GM04504 (cell line): ENCODE data around the gene EGF.
"Not testable (repeated sequence)": the region's sequence is repeated elsewhere in the genome, so short reads cannot be mapped to it uniquely, and the experiment has no call there.

ENCODE experiments used
- DNase-seq: peaks from one replicate; pipeline ENCODE4 v3.0.0-alpha.2; 2012; ENCODE audit warnings: low read depth

EGF gene

DNA sequence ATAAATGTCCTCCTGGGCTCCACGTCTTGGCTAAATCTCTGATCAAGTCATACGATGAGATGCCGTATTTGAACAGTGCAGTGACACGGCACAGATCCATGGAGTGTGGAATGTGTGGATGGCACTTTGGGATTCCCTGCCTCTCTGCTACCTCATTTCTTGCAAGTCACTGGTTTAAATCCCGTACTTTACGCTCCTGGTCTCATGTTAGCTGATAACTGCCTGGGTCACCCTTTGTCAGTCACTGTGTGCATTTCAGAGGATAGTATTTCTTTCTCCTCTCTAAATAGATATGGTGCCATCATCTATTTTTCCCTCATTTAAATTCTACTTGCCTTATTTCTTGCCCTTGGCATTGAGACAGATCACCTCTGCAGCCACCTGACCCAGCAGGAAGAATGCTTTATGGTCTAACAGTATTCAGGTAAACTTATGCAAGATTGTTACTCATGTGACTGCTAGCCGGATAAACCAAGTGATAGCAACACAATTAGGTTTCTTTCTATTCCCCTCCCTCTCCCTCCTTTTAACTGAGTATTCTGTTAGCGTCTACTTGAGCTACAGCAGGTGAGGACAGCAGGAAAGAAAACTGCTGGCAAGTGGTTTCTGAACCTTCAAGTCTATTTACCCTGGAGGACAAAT is 2.8 kb downstream of the EGF start:
- no peak for DNase-seq

DNA sequence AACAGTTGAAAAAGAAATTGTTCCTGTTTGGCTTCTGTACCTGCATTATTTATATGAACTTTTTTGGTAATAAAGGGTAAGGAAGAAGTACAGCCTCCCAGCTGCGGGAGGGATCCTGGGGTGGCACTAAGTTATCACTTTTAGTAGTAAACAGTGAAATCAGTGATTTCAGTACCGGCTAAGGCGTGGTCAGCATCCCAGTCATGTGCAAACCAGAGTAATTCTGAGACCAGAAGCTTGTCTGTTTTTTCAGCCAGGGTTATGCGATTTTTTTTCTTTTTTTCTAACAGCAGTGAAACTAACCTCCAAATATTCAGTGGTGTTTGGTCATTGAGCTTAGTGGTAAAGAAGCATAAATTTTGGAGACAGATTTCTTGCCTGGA is 3.3 kb downstream of the EGF start:
- DNase-seq, result no peak

DNA sequence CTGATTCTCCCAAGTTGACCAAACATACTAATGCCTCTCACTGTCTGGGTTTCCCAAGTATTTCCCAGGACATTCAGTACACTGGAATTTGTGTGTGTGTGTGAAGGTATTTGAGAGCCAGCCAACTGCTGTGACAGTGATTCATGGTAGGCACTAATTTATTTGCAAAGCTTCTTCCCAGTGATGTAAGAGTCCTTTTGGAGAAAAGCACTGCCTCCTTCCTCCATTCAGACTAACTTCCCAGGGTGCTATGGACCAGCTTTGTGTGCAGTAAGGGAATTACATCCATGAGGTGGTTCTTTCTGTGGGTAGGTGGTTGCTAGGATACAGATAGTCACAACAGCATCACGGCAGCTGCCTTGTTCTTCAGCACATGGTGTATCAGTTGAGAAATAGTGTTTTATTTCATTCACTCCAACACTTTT is 8.7 kb downstream of the EGF start:
- peak; percentile 92 for DNase-seq

DNA sequence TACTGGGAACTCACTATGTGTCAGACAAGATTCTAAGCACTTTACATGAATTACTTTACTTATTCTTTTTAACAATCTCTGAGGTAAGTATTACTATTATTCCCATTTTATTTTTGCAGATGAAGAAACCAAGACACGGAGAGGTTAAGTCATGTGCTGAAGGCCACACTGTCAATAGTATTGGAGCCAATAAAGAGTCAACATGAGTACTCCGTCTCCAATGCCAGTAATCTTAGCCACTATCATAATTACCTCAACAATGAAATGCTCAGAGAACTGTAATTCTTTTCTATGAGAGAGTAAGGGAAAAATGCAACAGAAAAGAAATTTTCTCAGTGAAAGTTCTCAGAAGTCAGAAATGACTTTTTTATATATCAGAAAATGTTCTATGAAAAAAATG is 12.7 kb downstream of the EGF start:
- no peak for DNase-seq

DNA sequence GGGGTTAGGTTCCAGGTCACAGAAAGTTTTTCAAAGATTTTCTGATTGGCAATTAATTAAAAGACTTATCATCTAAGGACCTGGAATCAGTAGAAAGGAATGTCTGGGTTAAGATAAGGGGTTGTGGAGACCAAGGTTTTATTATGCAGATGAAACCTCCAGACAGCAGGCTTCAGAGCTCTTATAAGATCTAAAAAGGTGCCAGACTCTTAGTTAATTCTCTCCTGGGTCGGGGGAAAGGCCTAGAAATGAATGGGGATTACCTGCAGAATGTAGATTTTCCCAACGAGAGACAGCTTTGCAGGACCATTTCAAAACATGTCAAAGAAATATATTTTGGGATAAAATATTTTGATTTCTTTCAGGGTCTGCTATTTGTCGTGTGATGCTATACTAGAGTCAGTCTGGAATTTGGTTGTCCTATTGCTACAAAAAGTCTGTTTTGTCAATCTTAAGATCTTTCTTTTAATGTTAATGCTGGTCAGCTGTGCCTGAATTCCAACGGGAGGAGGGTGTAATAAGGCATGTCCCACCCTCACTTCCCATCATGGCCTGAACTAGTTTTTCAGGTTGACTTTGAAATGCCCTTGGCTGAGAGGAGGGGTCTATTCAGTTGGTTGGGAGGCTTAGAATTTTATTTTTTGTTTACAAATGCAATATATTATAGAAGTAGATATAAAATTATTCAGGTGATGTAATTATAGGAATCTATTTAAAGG is 15.8 kb downstream of the EGF start:
- no peak for DNase-seq

DNA sequence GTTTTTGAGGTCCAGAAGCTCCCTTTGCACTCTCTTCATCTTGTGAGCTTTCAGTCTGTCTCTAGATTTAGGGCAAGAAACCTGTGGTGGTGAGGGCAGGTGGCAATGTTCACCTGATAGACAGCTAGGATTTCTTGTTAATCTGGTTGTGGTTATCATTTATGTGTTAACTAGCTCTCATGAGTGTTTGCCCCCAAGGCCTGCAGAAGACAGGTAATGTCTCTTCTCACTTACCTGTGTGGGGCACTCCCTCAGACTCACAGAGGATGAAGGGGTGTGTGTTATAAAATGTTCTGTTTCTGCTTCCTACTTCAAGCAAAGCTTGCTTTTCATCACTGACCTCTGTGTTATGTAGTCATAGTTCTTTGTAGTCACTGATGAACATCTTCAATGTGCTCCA is 17.8 kb downstream of the EGF start:
- no peak for DNase-seq

DNA sequence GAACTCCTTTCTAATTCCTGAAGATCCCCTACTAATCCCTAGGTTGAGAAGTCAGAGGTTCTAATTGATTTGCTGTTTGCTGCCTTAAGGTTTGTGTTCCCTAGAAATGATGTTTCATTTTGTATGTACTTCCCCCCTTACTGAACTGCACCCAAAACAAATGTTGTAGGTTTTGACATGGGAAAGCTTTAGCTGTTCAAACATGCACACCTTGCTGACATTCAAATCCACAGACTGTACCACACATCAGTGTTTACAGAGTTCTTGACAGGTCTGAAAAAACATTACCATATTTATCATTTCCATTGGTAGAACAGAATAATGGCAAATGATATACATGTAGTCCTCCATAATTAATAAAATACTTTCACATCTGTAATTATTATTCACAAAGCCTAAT is 18.2 kb downstream of the EGF start:
- DNase-seq, result no peak

DNA sequence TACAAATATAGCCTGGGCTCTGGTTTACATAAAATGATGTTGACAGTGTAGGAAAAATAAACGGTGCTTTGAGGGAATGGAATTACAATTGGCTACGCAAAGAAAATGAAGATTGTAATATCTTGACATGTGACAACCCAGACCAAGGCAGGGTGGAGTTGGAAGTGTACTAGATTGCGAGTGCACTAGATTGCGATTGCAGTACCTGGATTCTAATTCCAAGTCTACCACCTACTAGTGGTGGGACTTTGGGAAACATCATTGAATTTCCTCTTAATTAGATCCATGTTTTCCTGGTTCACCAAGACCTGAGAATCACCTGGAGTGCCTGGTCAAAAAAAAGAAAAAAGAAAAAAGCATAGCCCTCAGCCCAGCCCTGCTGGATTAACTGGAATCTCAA is 18.6 kb downstream of the EGF start:
- DNase-seq, result no peak

DNA sequence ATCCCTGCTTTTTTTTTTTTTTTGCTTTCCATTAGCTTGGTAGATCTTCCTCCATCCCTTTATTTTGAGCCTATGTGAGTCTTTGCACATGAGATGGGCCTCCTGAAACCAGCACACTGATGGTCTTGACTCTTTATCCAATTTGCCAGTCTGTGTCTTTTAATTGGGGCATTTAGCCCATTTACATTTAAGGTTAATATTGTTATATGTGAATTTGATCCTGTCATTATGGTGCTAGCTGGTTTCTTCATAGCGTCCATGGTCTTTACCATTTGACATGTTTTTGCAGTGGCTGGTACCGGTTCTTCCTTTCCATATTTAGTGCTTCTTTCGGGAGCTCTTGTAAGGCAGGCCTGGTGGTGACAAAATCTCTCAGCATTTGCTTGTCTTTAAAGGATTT is 24.7 kb downstream of the EGF start:
- DNase-seq, result not testable (repeated sequence)

DNA sequence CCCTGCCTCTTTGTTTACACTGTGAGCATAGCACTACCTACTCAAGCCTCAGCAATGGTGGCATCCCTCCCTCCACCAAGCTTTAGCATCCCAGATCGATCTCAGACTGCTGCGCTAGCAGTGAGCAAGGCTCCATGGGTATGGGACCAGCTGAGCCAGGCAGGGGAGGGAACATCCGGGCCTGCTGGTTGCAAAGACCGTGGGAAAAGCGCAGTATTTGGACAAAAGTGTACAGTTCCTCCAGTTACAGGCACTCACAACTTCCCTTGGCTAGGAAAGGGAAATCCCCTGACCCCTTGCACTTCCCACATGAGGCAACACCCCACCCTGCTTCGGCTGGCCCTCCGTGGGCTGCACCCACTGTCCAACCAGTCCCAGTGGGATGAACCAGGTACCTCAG is 26.5 kb downstream of the EGF start:
- DNase-seq, result no peak

DNA sequence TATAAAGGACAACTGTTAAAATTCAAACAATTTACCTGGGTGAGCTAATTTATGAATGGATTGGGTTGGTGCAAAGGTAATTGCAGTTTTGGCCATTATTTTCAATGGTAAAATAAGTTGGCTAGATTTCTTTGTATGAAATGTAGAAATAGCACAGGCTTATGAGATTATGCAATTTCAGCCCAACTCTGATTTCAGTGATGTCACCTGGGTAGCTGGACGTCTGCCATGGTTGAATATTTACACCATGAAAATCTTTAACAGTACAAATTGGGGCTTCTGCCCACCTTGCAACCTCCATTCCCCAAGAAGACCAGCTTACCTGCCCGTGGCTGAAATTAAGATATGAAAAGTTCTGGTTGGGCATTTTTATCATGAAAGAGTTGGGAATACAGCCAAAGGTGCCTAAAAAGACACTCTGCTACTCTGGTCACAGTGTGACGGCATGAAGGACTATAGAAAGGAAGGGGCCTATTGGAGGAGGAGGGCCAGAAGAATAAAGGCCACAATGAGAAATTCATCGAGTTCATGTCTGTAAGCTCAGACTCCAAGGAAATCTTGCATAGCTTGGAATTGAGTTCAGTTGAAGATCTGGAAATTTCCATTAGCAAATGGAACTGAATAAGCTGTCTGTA is 29.7 kb downstream of the EGF start:
- DNase-seq, result no peak

DNA sequence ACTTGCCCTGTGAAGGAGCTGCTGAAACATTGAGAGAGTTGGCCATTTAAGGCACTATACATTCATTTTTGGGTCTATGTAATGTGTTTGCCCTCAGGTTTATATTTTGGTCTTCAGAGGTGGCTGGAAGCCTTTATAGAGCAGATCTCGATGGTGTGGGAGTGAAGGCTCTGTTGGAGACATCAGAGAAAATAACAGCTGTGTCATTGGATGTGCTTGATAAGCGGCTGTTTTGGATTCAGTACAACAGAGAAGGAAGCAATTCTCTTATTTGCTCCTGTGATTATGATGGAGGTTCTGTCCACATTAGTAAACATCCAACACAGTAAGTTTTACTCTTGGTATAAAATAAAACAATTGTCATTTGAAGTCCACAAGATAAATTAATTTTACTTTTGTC is 31.1 kb downstream of the EGF start:
- DNase-seq, result no peak

DNA sequence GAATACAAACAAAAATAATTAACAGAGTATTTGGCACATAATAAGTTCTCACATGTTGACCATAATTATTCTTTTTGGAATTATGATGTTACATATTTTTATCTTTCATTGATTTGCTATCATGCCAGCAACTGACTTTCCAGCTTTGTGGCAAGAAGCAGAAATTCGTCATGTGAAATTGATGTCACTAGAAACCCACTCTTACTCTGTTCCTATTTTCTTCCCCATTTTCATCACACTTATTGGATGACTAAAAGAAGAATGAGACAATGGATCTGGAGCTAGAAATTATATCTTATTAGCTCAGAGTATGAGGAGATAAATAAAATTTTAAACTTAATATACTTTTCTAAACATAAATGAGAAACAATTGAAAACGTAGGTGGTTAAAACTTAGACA is 31.9 kb downstream of the EGF start:
- no peak for DNase-seq

DNA sequence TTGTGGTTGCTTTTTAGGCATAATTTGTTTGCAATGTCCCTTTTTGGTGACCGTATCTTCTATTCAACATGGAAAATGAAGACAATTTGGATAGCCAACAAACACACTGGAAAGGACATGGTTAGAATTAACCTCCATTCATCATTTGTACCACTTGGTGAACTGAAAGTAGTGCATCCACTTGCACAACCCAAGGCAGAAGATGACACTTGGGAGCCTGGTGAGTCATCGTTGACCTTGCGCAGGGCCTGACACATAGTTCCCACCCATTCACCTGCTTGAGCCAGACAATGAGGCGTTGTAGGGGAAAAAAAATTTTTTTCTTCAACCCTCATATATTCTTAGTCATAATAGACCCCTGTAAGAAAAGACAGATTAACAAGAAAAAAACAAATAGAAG is 32.4 kb downstream of the EGF start:
- DNase-seq, result no peak

DNA sequence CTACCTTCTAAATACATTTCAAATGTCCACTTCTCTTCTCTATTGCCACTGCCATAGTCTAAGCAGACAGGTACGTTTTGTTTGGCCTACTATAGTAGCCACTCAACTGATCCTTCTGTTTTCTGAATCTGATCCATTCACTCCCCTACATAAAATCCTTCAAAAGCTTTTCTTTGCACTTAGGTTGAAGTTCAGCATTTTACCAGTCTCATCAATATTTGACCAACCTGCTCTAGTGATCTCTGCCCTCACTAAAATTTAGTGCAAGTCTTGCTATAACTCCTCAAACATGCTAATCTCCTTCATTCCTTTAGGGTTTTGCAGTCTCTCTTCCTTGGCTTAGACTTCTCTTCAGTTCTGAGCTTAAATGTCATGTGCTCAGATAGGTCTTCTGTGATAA is 33.4 kb downstream of the EGF start:
- no peak for DNase-seq

DNA sequence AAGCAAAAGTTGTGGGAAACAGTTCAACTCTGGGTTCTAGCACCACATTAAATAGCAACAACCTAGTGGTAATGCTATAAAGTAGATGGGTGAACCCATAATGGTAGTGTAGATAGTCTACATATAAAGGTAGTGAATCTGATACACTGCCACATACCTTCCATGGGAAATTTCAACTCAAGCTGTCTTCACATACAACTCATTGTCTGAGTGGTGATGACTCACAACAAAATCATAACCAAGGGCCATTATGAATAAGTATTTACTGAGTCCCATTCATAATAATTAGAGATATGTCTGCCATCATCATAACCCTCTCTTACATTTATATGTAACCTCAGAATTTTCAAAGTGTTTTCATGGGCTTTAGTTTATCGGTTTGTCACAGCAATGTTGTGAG is 34.8 kb downstream of the EGF start:
- DNase-seq, result peak; percentile 17

DNA sequence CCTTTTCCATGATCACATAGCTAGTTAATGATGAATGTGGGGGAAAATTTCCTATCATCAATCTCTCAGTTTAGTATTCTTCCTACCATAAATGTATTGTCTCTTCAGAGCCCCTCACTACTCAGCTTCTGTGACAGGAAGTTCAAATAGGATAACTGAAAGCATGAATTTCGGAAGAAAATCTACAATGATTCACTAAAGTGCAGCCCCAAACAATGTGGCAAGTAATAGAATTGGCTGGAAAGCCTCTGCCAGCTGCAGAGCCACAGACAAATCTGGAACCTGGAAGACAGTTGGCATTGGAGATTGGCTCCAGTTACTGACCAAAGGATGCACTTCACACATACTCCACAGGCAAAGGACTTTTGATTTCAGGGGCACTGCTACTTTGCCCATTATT is 35.2 kb downstream of the EGF start:
- no peak for DNase-seq

DNA sequence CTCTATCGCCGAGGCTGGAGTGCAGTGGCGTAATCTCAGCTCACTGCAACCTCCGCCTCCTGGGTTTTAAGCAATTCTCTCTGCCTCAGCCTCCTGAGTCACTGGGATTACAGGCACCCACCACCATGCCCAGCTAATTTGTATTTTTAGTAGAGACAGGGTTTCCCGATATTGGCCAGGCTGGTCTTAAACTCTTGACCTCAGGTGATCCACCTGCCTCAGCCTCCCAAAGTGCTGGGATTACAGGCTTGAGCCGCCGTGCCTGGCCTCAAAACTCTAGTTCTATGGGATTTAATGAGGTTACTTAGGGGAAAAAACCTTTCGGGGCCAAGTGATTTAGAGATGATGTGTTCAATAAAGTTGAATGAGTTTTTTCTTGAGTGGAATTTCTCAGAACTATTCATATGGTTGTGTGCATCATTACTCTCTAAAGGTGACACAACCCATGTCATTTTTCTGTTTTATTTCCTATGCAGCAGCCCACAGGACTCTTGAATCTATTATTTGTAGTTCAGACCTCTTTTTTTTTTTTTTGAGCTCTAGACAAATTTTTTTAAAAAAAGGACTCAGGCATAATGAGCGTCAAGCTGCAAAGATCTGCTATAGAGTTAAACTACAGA is 36.5 kb downstream of the EGF start:
- DNase-seq, result not testable (repeated sequence)

DNA sequence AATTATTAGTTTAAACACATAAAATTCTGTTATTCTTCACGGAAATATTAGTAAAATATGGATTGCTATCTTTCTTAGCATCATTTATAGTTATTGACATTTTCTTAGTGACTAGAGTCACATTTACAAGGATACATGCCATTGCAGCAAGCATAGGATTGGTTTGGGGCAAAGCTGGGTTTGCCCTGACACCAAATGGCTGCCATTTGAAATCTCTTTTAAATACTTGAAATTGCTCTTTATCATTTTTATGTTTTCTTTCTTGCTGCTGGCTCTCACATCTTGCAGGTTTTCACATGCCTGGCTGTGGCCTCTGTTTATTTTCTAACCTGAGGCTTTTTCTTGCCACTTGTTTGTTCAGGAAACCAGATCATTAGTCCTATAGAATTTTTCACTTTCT is 39.9 kb downstream of the EGF start:
- no peak for DNase-seq

DNA sequence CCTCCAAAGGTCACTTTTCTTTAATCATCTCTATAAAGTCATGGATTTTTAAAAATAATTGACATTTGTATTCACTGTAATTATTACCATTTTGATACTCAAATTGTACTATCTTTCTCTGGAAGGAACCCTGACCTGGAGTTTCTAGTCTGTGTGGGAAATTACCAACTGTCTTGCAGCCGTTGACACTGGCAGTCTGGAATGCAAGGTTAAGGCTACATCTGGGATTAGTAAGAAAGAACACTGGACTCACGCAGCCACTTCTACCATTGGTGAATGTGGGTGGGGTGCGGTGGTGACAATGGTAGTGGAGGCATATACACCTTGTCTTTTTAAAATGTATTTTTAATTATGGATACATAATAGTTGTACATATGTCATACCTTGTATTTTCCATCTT is 40.9 kb downstream of the EGF start:
- no peak for DNase-seq

DNA sequence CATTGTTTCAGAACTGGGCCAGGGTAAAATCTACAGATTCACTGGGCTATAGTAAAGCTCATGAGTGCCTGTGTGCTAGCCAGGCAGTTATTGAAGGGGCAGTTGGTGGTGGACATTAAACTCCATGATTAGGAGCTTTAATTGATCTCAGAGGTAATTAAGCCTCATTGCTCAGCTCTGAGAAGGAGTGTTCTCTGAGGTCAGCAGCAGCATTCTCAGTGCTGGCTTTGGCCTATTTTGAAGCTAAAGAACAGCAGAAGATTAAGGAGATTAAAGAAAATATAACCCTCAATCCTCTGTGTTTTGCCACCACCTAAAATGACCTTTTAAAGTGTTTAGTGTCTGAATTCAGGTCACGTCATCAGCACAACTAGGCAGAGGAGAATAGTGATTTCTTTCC is 42.5 kb downstream of the EGF start:
- no peak for DNase-seq

DNA sequence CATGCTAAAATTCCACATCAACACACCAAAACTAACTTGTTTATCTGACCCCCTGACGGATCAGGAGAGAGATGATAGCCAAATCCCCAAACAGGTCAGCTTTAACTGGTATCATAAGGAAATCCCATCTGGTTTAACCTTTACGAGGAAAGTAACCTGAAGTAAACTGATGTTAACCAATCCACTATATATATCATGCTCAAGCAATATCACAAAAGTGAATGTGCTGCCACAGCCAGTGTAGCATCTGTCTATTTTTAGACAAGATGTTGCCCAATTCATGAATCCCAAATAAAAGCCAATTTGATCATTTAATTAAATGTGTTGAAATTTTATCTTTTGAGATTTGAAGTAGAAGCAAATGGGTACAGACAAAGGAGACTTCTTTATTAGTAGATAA is 44.5 kb downstream of the EGF start:
- no peak for DNase-seq

DNA sequence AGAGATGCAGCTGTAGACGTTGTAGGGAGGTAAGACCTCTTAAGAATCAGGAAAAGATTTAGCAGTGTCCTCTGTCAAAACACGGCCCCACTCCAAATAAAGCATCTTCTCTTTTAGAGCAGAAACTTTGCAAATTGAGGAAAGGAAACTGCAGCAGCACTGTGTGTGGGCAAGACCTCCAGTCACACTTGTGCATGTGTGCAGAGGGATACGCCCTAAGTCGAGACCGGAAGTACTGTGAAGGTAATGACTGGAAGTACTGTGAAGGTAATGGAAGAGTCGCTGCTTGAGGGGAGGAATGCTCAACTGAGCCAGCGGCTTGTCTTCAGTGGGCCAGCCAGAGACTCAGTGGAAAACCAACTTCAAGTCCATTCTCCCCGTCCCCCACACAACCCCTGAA is 46.5 kb downstream of the EGF start:
- DNase-seq, result no peak
